PC-9 (cell line): ENCODE results near the gene RNF130. TPM values are rescaled to one million over a fixed set of nuclear protein-coding genes. Genes with fewer than 3 reads are reported as not detected.

Experiments
- BruUV-seq: library from RNA; stranded (reverse); fragments of 400-500 nt; replicated peaks from 2 replicates; lab custom pipeline; 2021; lab: Mats Ljungman, UMichigan
- CTCF ChIA-PET: fragments of 300-600 bp; sonication (Branson Sonifier 250); formaldehyde crosslinking; loops from one replicate; lab custom pipeline; 2022; ENCODE audit warnings: antibody characterized with exemption; lab: Charles Lee
- POLR2A ChIA-PET: fragments of 300-600 bp; sonication (Branson Sonifier 250); formaldehyde crosslinking; loops from one replicate; lab custom pipeline; 2022; ENCODE audit warnings: antibody characterized with exemption; ENCODE audit not compliant: unreplicated experiment; lab: Charles Lee
- DNase-seq, 2 experiments: peaks; one replicate each; pipeline versions ENCODE4 v3.0.0 to v3.0.0-alpha.2; 2015 to 2022; ENCODE audit warnings: mixed read lengths in 1 of 2
- H2AFZ ChIP-seq: fragments of 200-600 bp; sonication (generic); 2 replicates; pipeline ENCODE4 v1.8.1; 2017; ENCODE audit warnings: antibody characterized with exemption
- H3F3A ChIP-seq: fragments of 200-600 bp; sonication (generic); 2 replicates; pipeline ENCODE4 v1.8.1; 2017; ENCODE audit warnings: antibody characterized with exemption, mild to moderate bottlenecking, low read depth; ENCODE audit not compliant: insufficient read depth
- H3K27ac ChIP-seq: fragments of 200-600 bp; sonication (generic); 2 replicates; pipeline ENCODE4 v1.6.1; 2016; ENCODE audit warnings: mixed run types
- H3K27me3 ChIP-seq: fragments of 200-600 bp; sonication (generic); 2 replicates; pipeline ENCODE4 v1.6.1; 2016; ENCODE audit warnings: low read depth, mixed run types; ENCODE audit not compliant: insufficient read depth
- H3K36me3 ChIP-seq: fragments of 200-600 bp; sonication (generic); 2 replicates; pipeline ENCODE4 v1.6.1; 2016; ENCODE audit warnings: low read depth, mixed run types
- H3K4me1 ChIP-seq: fragments of 200-600 bp; sonication (generic); replicated peaks from 2 replicates; pipeline ENCODE4 v1.6.1; 2016; ENCODE audit warnings: mixed run types; ENCODE audit not compliant: insufficient read depth
- H3K4me2 ChIP-seq: fragments of 200-600 bp; sonication (generic); 2 replicates; pipeline ENCODE4 v1.6.1; 2017; ENCODE audit warnings: mixed run types
- H3K4me3 ChIP-seq: fragments of 200-600 bp; sonication (generic); 2 replicates; pipeline ENCODE4 v1.6.1; 2016; ENCODE audit warnings: mixed run types
- H3K79me2 ChIP-seq: fragments of 200-600 bp; sonication (generic); 2 replicates; pipeline ENCODE4 v1.6.1; 2017; ENCODE audit warnings: low read depth, mixed run types
- H3K9me2 ChIP-seq: fragments of 200-600 bp; sonication (generic); 2 replicates; pipeline ENCODE4 v1.8.1; 2017; ENCODE audit warnings: mild to moderate bottlenecking; ENCODE audit not compliant: insufficient read depth
- H3K9me3 ChIP-seq: fragments of 200-600 bp; sonication (generic); 2 replicates; pipeline ENCODE4 v1.8.1; 2016; ENCODE audit warnings: low read depth; ENCODE audit not compliant: insufficient read depth
- H4K20me1 ChIP-seq: fragments of 200-600 bp; sonication (generic); 2 replicates; pipeline ENCODE4 v1.8.1; 2017; ENCODE audit not compliant: insufficient read depth
- EZH2 ChIP-seq: fragments of 200-600 bp; sonication (generic); IDR thresholded peaks from 2 replicates; pipeline ENCODE4 v1.8.0; 2017; ENCODE audit warnings: antibody characterized with exemption, low read depth
- intact Hi-C: fragments of 100-400 bp; cut with micrococcal nuclease; formaldehyde crosslinking; loops from one replicate; pipeline ENCODE4 v1.10.0; 2022; ENCODE audit not compliant: unreplicated experiment
- total RNA-seq: library from RNA; stranded (reverse); gene quantifications from 2 replicates; pipeline ENCODE4 v1.2.3, GENCODE V29; 2021
- TF ChIP-seq, protein P1 (sequence below): fragments of 200-600 bp; sonication (generic); conservative IDR thresholded peaks from 2 replicates; pipeline ENCODE4 v1.6.1; 2017; ENCODE audit warnings: mixed run types, antibody characterized with exemption, mild to moderate bottlenecking, moderate library complexity

RNF130 gene
- total RNA-seq, 1 experiment from 2014 or later: 49.6 TPM

DNA sequence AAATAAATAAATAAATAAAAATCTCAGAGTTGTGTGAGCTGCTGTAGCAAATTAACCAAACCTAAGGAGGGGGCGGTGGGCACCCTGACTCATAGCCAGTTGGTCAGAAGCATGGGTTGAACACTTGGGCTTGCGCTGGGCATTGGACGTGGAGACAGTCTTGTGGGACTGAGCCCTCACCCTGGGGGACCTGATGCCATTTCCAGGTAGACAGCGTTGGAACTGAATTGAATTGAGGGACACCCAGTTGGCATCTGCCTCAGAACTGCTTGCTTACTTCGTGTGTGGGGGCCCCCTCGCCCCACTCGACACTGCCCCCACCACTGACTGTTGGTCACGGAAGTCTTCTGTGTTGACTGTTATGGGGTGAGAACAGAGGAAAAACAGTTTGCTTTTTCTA is 144.9 kb downstream of the RNF130 start:
- ChIA-PET POLR2A (no interaction called here), CTCF (no interaction called here)
- H3F3A ChIP-seq: no peaks in the 10 kb centered on the region
- no peak for DNase-seq
- H3K9me3 ChIP-seq: no peaks in the 10 kb centered on the region
- no peaks in the 10 kb centered on the region for H3K36me3 ChIP-seq
- no peaks in the 10 kb centered on the region for H4K20me1 ChIP-seq
- H3K9me2 ChIP-seq: no peaks in the 10 kb centered on the region
- no peak overlapping the region for H3K4me2 ChIP-seq
- no peak overlapping the region for H2AFZ ChIP-seq
- BruUV-seq: no TSS peak
- no peaks in the 10 kb centered on the region for H3K4me1 ChIP-seq
- H3K79me2 ChIP-seq: no peaks in the 10 kb centered on the region
- TF ChIP-seq, protein P1, sequence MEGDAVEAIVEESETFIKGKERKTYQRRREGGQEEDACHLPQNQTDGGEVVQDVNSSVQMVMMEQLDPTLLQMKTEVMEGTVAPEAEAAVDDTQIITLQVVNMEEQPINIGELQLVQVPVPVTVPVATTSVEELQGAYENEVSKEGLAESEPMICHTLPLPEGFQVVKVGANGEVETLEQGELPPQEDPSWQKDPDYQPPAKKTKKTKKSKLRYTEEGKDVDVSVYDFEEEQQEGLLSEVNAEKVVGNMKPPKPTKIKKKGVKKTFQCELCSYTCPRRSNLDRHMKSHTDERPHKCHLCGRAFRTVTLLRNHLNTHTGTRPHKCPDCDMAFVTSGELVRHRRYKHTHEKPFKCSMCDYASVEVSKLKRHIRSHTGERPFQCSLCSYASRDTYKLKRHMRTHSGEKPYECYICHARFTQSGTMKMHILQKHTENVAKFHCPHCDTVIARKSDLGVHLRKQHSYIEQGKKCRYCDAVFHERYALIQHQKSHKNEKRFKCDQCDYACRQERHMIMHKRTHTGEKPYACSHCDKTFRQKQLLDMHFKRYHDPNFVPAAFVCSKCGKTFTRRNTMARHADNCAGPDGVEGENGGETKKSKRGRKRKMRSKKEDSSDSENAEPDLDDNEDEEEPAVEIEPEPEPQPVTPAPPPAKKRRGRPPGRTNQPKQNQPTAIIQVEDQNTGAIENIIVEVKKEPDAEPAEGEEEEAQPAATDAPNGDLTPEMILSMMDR: no peak
- no peak for TF ChIP-seq EZH2
- no peak overlapping the region for H3K27ac ChIP-seq
- intact Hi-C loops: no loop called here
- no peak overlapping the region for H3K4me3 ChIP-seq
- H3K27me3 ChIP-seq: no peaks in the 10 kb centered on the region

DNA sequence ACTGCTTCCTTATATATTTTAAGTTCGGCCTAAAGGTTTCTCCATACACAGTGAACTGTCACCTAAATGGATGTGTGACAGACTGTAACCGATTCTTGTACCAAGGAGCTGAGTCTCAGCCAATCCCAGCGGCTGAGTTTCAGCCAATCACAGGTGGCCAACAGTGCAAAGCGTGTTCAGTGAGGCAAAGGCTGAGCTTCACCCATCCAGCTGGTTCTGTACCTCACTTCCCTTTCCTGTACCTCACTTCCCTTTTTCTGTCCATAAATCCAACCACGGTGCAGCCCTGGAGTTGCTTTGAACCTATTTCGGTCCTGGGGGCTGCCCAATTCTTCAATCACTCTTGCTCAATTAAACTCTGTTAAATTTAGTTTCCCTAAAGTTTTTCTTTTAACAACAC is 148.1 kb downstream of the RNF130 start:
- H3K9me3 ChIP-seq: no peaks in the 10 kb centered on the region
- no peak overlapping the region for H3K4me2 ChIP-seq
- H3K9me2 ChIP-seq: no peaks in the 10 kb centered on the region
- TF ChIP-seq, protein P1: no peak
- no peak for TF ChIP-seq EZH2
- intact Hi-C loops: no loop called here
- no peaks in the 10 kb centered on the region for H3K4me1 ChIP-seq
- no peaks in the 10 kb centered on the region for H3K27me3 ChIP-seq
- no peaks in the 10 kb centered on the region for H4K20me1 ChIP-seq
- no peaks in the 10 kb centered on the region for H3F3A ChIP-seq
- no peak overlapping the region for H3K27ac ChIP-seq
- POLR2A ChIA-PET: no interaction called here
- CTCF ChIA-PET: no interaction called here
- H3K4me3 ChIP-seq: no peak overlapping the region
- no peaks in the 10 kb centered on the region for H3K79me2 ChIP-seq
- H3K36me3 ChIP-seq: no peaks in the 10 kb centered on the region
- H2AFZ ChIP-seq: no peak overlapping the region
- BruUV-seq: no TSS peak
- no peak for DNase-seq

DNA sequence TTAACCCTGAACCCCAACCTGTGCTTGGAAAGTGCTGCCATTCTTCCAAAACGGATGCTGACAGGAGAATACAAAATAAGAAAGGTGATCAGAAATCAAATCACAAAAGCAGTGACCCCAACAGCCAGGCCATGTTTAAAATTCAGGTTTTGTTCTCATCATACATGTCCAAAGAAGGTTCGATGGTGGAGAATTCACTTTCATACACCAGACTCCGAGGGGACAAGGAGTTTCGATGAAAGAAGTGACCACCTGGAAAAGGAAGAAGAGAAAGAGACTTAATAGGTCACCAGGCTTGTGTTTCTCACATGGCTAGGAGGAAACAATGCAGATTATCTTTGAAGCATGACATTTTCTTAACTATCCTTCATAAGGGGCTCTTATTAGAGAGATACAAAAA is 151.4 kb downstream of the RNF130 start:
- no TSS peak for BruUV-seq
- H3K9me2 ChIP-seq: no peaks in the 10 kb centered on the region
- no peak for DNase-seq
- no peaks in the 10 kb centered on the region for H3K9me3 ChIP-seq
- H3K27ac ChIP-seq: no peak overlapping the region
- TF ChIP-seq EZH2: no peak
- TF ChIP-seq, protein P1: no peak
- H2AFZ ChIP-seq: no peak overlapping the region
- no peak overlapping the region for H3K4me2 ChIP-seq
- intact Hi-C loops: no loop called here
- ChIA-PET POLR2A (no interaction called here), CTCF (interaction anchor here (0.6 kb wide), 1 partner anchor 289 kb away, joined by 5 read pairs; no protein-coding TSS in a partner anchor)
- H3K79me2 ChIP-seq: no peaks in the 10 kb centered on the region
- no peaks in the 10 kb centered on the region for H3K36me3 ChIP-seq
- H3K27me3 ChIP-seq: no peaks in the 10 kb centered on the region
- H3K4me1 ChIP-seq: no peaks in the 10 kb centered on the region
- no peaks in the 10 kb centered on the region for H4K20me1 ChIP-seq
- no peak overlapping the region for H3K4me3 ChIP-seq
- no peaks in the 10 kb centered on the region for H3F3A ChIP-seq
